Liver (tissue), 3 donors: ENCODE results near the gene DTD1.

Source experiments
- FOXA1 ChIP-seq: IDR thresholded peaks from 2 replicates; pipeline ENCODE4 v1.6.1; 2016; ENCODE audit warnings: antibody characterized with exemption
- GABPA ChIP-seq, 2 donors: IDR thresholded peaks in 1 of 2; conservative IDR thresholded peaks in 1 of 2; 2 replicates each; pipeline ENCODE4 v1.6.1; 2016; ENCODE audit warnings: antibody characterized with exemption in 2 of 2, mild to moderate bottlenecking in 1 of 2, moderate library complexity in 1 of 2
- RAD21 ChIP-seq, 2 donors: IDR thresholded peaks; 2 replicates each; pipeline ENCODE4 v1.6.1; 2016; ENCODE audit warnings: antibody characterized with exemption in 2 of 2, mild to moderate bottlenecking in 2 of 2
- RXRA ChIP-seq, 2 donors: IDR thresholded peaks; 2 replicates each; pipeline ENCODE4 v1.6.1; 2017 to 2018; ENCODE audit warnings: antibody characterized with exemption in 2 of 2, mild to moderate bottlenecking in 1 of 2
- SP1 ChIP-seq: IDR thresholded peaks from 2 replicates; pipeline ENCODE4 v1.6.1; 2018; ENCODE audit warnings: antibody characterized with exemption, mild to moderate bottlenecking
- TAF1 ChIP-seq: conservative IDR thresholded peaks from 2 replicates; pipeline ENCODE4 v1.6.1; 2016; ENCODE audit warnings: antibody characterized with exemption, mild to moderate bottlenecking
- YY1 ChIP-seq: IDR thresholded peaks from 2 replicates; pipeline ENCODE4 v1.6.1; 2016; ENCODE audit warnings: antibody characterized with exemption, mild to moderate bottlenecking
- TF ChIP-seq, protein P1 (sequence below): IDR thresholded peaks from 2 replicates; pipeline ENCODE4 v1.6.1; 2016; ENCODE audit warnings: antibody characterized with exemption
- TF ChIP-seq, protein P2 (sequence below): fragments of 150-350 bp; IDR thresholded peaks from 2 replicates; pipeline ENCODE4 v1.5.1; 2017; ENCODE audit warnings: improper control_type of control experiment, low read depth, low read length; ENCODE audit not compliant: missing input control
- TF ChIP-seq, protein P3 (sequence below): IDR thresholded peaks from 2 replicates; pipeline ENCODE4 v1.6.1; 2016; ENCODE audit warnings: antibody characterized with exemption, mild to moderate bottlenecking
- TF ChIP-seq, protein P4 (sequence below): IDR thresholded peaks from 2 replicates; pipeline ENCODE4 v1.6.1; 2016; ENCODE audit warnings: antibody characterized with exemption
- TF ChIP-seq, protein P5 (sequence below): IDR thresholded peaks from 2 replicates; pipeline ENCODE4 v1.6.1; 2016; ENCODE audit warnings: antibody characterized with exemption
- donor health status: healthy.
- donor health status: healthy.

DNA sequence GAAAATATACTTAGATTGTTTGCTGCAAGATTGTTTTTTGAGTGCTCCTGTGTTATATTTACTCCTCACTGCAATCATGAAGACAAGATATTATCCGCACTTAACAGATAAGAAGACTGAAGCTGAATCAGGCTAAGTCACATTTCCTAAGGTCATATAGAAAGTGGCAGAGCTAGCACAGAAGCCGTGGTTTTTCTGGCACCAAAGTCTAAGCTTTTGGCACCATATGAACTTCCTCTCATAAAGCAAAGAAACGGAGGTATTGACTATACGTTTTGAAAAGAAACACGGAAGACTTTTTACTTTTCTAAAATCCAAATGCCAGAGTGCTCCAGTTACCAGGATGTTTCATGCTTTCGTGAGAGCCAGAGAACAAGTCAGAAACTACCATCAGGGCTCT is 9.3 kb upstream of the DTD1 start:
- TF ChIP-seq, protein P1, sequence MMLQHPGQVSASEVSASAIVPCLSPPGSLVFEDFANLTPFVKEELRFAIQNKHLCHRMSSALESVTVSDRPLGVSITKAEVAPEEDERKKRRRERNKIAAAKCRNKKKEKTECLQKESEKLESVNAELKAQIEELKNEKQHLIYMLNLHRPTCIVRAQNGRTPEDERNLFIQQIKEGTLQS, result no peak
- no peak for TF ChIP-seq GABPA (IDR thresholded peaks at IDR 0.05 in 1 of 2, conservative IDR thresholded peaks at IDR 0.05 in 1 of 2)
- TF ChIP-seq, protein P2, sequence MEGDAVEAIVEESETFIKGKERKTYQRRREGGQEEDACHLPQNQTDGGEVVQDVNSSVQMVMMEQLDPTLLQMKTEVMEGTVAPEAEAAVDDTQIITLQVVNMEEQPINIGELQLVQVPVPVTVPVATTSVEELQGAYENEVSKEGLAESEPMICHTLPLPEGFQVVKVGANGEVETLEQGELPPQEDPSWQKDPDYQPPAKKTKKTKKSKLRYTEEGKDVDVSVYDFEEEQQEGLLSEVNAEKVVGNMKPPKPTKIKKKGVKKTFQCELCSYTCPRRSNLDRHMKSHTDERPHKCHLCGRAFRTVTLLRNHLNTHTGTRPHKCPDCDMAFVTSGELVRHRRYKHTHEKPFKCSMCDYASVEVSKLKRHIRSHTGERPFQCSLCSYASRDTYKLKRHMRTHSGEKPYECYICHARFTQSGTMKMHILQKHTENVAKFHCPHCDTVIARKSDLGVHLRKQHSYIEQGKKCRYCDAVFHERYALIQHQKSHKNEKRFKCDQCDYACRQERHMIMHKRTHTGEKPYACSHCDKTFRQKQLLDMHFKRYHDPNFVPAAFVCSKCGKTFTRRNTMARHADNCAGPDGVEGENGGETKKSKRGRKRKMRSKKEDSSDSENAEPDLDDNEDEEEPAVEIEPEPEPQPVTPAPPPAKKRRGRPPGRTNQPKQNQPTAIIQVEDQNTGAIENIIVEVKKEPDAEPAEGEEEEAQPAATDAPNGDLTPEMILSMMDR, result no peak
- TF ChIP-seq, protein P3, sequence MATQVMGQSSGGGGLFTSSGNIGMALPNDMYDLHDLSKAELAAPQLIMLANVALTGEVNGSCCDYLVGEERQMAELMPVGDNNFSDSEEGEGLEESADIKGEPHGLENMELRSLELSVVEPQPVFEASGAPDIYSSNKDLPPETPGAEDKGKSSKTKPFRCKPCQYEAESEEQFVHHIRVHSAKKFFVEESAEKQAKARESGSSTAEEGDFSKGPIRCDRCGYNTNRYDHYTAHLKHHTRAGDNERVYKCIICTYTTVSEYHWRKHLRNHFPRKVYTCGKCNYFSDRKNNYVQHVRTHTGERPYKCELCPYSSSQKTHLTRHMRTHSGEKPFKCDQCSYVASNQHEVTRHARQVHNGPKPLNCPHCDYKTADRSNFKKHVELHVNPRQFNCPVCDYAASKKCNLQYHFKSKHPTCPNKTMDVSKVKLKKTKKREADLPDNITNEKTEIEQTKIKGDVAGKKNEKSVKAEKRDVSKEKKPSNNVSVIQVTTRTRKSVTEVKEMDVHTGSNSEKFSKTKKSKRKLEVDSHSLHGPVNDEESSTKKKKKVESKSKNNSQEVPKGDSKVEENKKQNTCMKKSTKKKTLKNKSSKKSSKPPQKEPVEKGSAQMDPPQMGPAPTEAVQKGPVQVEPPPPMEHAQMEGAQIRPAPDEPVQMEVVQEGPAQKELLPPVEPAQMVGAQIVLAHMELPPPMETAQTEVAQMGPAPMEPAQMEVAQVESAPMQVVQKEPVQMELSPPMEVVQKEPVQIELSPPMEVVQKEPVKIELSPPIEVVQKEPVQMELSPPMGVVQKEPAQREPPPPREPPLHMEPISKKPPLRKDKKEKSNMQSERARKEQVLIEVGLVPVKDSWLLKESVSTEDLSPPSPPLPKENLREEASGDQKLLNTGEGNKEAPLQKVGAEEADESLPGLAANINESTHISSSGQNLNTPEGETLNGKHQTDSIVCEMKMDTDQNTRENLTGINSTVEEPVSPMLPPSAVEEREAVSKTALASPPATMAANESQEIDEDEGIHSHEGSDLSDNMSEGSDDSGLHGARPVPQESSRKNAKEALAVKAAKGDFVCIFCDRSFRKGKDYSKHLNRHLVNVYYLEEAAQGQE, result no peak
- TF ChIP-seq, protein P4, sequence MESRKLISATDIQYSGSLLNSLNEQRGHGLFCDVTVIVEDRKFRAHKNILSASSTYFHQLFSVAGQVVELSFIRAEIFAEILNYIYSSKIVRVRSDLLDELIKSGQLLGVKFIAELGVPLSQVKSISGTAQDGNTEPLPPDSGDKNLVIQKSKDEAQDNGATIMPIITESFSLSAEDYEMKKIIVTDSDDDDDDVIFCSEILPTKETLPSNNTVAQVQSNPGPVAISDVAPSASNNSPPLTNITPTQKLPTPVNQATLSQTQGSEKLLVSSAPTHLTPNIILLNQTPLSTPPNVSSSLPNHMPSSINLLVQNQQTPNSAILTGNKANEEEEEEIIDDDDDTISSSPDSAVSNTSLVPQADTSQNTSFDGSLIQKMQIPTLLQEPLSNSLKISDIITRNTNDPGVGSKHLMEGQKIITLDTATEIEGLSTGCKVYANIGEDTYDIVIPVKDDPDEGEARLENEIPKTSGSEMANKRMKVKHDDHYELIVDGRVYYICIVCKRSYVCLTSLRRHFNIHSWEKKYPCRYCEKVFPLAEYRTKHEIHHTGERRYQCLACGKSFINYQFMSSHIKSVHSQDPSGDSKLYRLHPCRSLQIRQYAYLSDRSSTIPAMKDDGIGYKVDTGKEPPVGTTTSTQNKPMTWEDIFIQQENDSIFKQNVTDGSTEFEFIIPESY, result no peak
- no peak for TF ChIP-seq YY1
- no peak for TF ChIP-seq RXRA (IDR thresholded peaks at IDR 0.05)
- no peak for TF ChIP-seq SP1
- TF ChIP-seq, protein P5, sequence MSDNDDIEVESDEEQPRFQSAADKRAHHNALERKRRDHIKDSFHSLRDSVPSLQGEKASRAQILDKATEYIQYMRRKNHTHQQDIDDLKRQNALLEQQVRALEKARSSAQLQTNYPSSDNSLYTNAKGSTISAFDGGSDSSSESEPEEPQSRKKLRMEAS, result no peak
- TF ChIP-seq RAD21 (IDR thresholded peaks at IDR 0.05), result no peak
- no peak for TF ChIP-seq TAF1
- TF ChIP-seq FOXA1, result no peak
